GM23248 (cell line): ENCODE results near the gene CDH13. TPM values are rescaled to one million over a fixed set of nuclear protein-coding genes. Genes with fewer than 3 reads are reported as not detected.
A peak's percentile ranks its signal among the peaks of the same experiment; 100 is the strongest.

Experiments
- DNase-seq: peaks from one replicate; pipeline ENCODE4 v3.0.0-alpha.2; 2015
- H2AFZ ChIP-seq: fragments of 200-600 bp; sonication (generic); 2 replicates; pipeline ENCODE4 v1.6.1; 2016; ENCODE audit warnings: antibody characterized with exemption
- H3F3A ChIP-seq: fragments of 200-600 bp; sonication (generic); 2 replicates; pipeline ENCODE4 v1.6.1; 2016; ENCODE audit warnings: mild to moderate bottlenecking, antibody characterized with exemption, mixed run types; ENCODE audit not compliant: insufficient read depth
- H3K27ac ChIP-seq: fragments of 200-600 bp; sonication (generic); 2 replicates; pipeline ENCODE4 v1.5.1; 2016; ENCODE audit warnings: mild to moderate bottlenecking
- H3K27me3 ChIP-seq: fragments of 200-600 bp; sonication (generic); replicated peaks from 2 replicates; pipeline ENCODE4 v1.6.1; 2016; ENCODE audit warnings: mild to moderate bottlenecking; ENCODE audit not compliant: insufficient read depth
- H3K36me3 ChIP-seq: fragments of 200-600 bp; sonication (generic); 2 replicates; pipeline ENCODE4 v1.6.1; 2016; ENCODE audit warnings: low read depth, mild to moderate bottlenecking
- H3K4me1 ChIP-seq: fragments of 200-600 bp; sonication (generic); 2 replicates; pipeline ENCODE4 v1.6.1; 2016; ENCODE audit warnings: mild to moderate bottlenecking; ENCODE audit not compliant: insufficient read depth
- H3K4me2 ChIP-seq: fragments of 200-600 bp; sonication (generic); one replicate; pipeline ENCODE4 v1.6.1; 2016; ENCODE audit warnings: mild to moderate bottlenecking; ENCODE audit not compliant: unreplicated experiment
- H3K4me3 ChIP-seq: fragments of 200-600 bp; sonication (generic); 2 replicates; pipeline ENCODE4 v1.5.1; 2016; ENCODE audit warnings: mild to moderate bottlenecking
- H3K79me2 ChIP-seq: fragments of 200-600 bp; sonication (generic); 2 replicates; pipeline ENCODE4 v1.6.1; 2016; ENCODE audit warnings: mild to moderate bottlenecking; ENCODE audit not compliant: insufficient read depth
- H3K9ac ChIP-seq: fragments of 200-600 bp; sonication (generic); 2 replicates; pipeline ENCODE4 v1.6.1; 2016; ENCODE audit warnings: mild to moderate bottlenecking
- H3K9me2 ChIP-seq: fragments of 200-600 bp; sonication (generic); 2 replicates; pipeline ENCODE4 v1.6.1; 2016; ENCODE audit warnings: mixed run types, mild to moderate bottlenecking, moderate library complexity; ENCODE audit not compliant: insufficient read depth
- H3K9me3 ChIP-seq: fragments of 200-600 bp; sonication (generic); one replicate; pipeline ENCODE4 v1.6.1; 2017; ENCODE audit warnings: low read depth
- H4K20me1 ChIP-seq: fragments of 200-600 bp; sonication (generic); 2 replicates; pipeline ENCODE4 v1.6.0; 2016; ENCODE audit not compliant: insufficient read depth
- EZH2 ChIP-seq: fragments of 200-600 bp; sonication (generic); IDR thresholded peaks from 2 replicates; pipeline ENCODE4 v1.6.1; 2018; ENCODE audit warnings: antibody characterized with exemption, mild to moderate bottlenecking; ENCODE audit not compliant: insufficient read depth, poor library complexity, severe bottlenecking
- EZH2phosphoT487 ChIP-seq: fragments of 200-600 bp; sonication (generic); IDR thresholded peaks from 2 replicates; pipeline ENCODE4 v1.6.1; 2018; ENCODE audit warnings: antibody characterized with exemption, moderate library complexity, mild to moderate bottlenecking, low read depth; ENCODE audit not compliant: insufficient read depth
- WGBS, 2 experiments: methylation state at CpG; one replicate each; pipeline ENCODE4 v1.1.6; 2015 to 2017; ENCODE audit warnings: low lambda C conversion rate in 2 of 2, low coverage in 1 of 2; ENCODE audit errors: missing lambda C conversion rate in 2 of 2; 5-methylcytosine and 5-hydroxymethylcytosine counted together
- in situ Hi-C: fragments of 300-500 bp; cut with MboI; formaldehyde crosslinking; loops from 2 replicates; pipeline ENCODE4 v1.15.0; 2020
- polyA plus RNA-seq: library from polyadenylated mRNA; unstranded; fragments of >200 nt; fragmentation: Nextera tagmentation; extraction: Ambion mirVana; gene quantifications from 2 replicates; pipeline ENCODE4 v1.2.1, GENCODE V29; 2016
- total RNA-seq: library from RNA; depleted of rRNA; stranded (reverse); fragments of >200 nt; shearing (Covaris generic); gene quantifications from 2 replicates; pipeline ENCODE4 v1.2.3, GENCODE V29; 2014

CDH13 gene
- total and polyA plus RNA-seq, 2 experiments from 2014 or later = 51.0 to 52.8 TPM

DNA sequence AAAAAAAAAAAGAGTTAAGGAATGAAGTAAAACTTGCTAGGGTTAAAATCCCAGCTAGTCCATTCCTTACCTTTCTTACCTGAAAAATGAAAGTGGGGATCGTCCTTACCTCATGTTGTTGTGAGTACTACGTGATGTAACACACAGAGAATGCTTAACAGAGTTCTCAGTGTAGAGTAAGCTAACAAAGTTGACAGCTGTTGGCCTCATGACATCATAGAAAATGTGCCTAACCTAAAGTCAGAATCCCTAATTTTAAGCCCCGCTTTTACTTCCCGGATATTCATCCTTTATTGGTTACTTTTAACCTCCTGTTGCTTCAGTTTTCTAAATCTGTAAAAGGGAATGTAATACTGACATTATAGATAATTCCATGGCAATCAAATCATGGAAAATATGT, 675.2 kb downstream of the CDH13 start:
- H3K4me1 ChIP-seq = peaks cover 18% of the 10 kb centered on the region
- H3K79me2 ChIP-seq = no peaks in the 10 kb centered on the region
- H2AFZ ChIP-seq = no peak overlapping the region
- H3K9me3 ChIP-seq = no peaks in the 10 kb centered on the region
- in situ Hi-C loops = no loop called here
- no peaks in the 10 kb centered on the region for H3K27me3 ChIP-seq
- no peak overlapping the region for H3K4me3 ChIP-seq
- no peaks in the 10 kb centered on the region for H3K9me2 ChIP-seq
- no peaks in the 10 kb centered on the region for H3K36me3 ChIP-seq
- TF ChIP-seq EZH2phosphoT487 (no peak), EZH2 (no peak)
- 38 to 45% methylated on average over 4 of the region's 4 CpGs for WGBS, 2 experiments
- no peak overlapping the region for H3K9ac ChIP-seq
- peak; percentile 28 for DNase-seq
- no peaks in the 10 kb centered on the region for H4K20me1 ChIP-seq
- no peak overlapping the region for H3K27ac ChIP-seq
- H3K4me2 ChIP-seq = no peak overlapping the region
- peaks cover 20% of the 10 kb centered on the region for H3F3A ChIP-seq

DNA sequence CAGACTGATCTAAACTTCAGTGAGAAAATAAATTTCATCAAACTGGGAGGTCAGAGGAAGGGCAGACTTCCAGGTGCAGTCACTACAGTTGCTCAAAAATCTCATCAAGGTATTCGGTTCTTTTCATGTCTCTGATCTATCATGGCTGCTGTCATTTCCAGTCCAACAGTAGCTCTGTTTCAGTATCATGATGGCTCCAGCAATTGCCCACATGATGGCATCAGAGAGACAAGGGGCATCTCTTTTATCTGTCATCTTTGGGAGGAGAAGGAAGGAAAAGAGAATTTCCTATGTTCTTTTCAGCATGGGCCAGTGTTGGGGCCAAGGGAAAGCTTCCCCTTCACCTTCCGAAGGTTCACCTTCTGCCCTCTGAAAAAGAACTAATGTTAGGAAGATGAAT, 676.1 kb downstream of the CDH13 start:
- H3K36me3 ChIP-seq = no peaks in the 10 kb centered on the region
- 80 to 88% methylated on average over 2 of the region's 2 CpGs for WGBS, 2 experiments
- no peaks in the 10 kb centered on the region for H3K27me3 ChIP-seq
- H2AFZ ChIP-seq = no peak overlapping the region
- no peak overlapping the region for H3K4me2 ChIP-seq
- in situ Hi-C loops = no loop called here
- H3K4me3 ChIP-seq = no peak overlapping the region
- H3F3A ChIP-seq = peaks cover 20% of the 10 kb centered on the region
- no peak overlapping the region for H3K9ac ChIP-seq
- H3K9me2 ChIP-seq = no peaks in the 10 kb centered on the region
- peaks cover 18% of the 10 kb centered on the region for H3K4me1 ChIP-seq
- no peak for DNase-seq
- H4K20me1 ChIP-seq = no peaks in the 10 kb centered on the region
- no peaks in the 10 kb centered on the region for H3K79me2 ChIP-seq
- no peaks in the 10 kb centered on the region for H3K9me3 ChIP-seq
- no peak overlapping the region for H3K27ac ChIP-seq
- no peak for TF ChIP-seq EZH2
- TF ChIP-seq EZH2phosphoT487 = no peak

DNA sequence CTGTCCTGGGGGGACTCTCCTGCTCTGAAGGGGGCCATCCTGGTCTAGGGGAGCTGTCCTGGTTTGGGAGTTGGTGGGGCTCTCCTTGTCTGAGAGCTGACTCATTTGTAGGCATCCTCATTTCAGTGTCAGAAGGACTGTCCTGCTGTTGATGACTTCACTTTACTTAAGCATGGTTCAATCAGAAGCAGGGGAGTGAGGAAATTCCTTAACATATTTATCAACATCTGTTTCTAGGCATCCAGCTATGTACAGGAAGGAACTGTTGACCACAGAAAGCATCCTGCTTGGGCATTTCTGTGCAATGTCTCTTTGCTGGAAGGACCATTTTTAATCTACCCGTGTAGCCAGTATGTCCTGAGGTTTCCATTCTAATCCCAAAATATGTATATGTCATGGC, 678.3 kb downstream of the CDH13 start:
- Histone ChIP-seq H2AFZ (no peak overlapping the region), H3K36me3 (no peaks in the 10 kb centered on the region), H3K9ac (no peak overlapping the region), H3K27ac (peak overlapping the region; percentile 47), H3K4me2 (peak overlapping the region; percentile 70), H3K9me3 (no peaks in the 10 kb centered on the region), H3K79me2 (no peaks in the 10 kb centered on the region), H3K4me1 (peaks cover 18% of the 10 kb centered on the region), H4K20me1 (no peaks in the 10 kb centered on the region), H3K27me3 (no peaks in the 10 kb centered on the region), H3K9me2 (no peaks in the 10 kb centered on the region), H3K4me3 (no peak overlapping the region), H3F3A (peaks cover 20% of the 10 kb centered on the region)
- peak; percentile 93 for DNase-seq
- in situ Hi-C loops = no loop called here
- TF ChIP-seq EZH2phosphoT487 (0 out of 2 replicates have a peak, but pooled peaks have one; percentile 39), EZH2 (no peak)
- 4 to 7% methylated on average over 1 of the region's 1 CpG for WGBS, 2 experiments

DNA sequence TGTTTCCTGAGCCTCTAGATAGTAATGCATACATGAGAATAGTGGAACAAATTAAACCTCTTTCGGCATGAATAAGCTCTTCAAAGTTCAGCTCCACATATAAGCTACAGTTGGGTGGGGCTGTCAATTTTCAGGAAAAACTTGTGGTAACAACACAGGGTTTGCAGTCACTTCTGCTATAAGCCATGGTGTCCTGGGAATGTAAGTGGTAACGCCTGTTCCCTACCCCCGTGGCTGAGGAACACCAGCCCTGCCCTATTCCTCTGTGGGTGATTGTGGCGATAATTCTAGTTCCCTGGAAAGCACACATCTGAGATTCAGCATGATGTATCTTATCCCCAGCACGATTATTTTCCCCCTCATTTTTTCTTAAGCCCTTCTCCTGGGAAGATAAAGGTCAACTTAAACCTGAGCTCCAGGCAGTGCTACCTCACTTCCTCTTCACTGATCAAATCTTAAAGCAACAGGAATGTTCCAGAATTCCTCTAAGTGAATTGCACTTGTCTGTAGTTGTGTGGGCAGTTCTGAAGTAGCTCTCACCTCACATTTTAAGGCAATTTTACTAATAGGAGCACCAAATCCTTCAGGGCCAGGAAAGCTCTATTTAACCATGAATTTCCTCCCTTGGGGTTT, 680.3 kb downstream of the CDH13 start:
- peaks cover 20% of the 10 kb centered on the region for H3F3A ChIP-seq
- H3K79me2 ChIP-seq = no peaks in the 10 kb centered on the region
- no peaks in the 10 kb centered on the region for H3K36me3 ChIP-seq
- H3K4me1 ChIP-seq = peaks cover 14% of the 10 kb centered on the region
- no peak overlapping the region for H3K9ac ChIP-seq
- H3K27ac ChIP-seq = no peak overlapping the region
- no peaks in the 10 kb centered on the region for H4K20me1 ChIP-seq
- H3K4me3 ChIP-seq = no peak overlapping the region
- H3K4me2 ChIP-seq = no peak overlapping the region
- DNase-seq = no peak
- no peaks in the 10 kb centered on the region for H3K9me2 ChIP-seq
- H3K9me3 ChIP-seq = no peaks in the 10 kb centered on the region
- no peaks in the 10 kb centered on the region for H3K27me3 ChIP-seq
- no peak for TF ChIP-seq EZH2phosphoT487
- no peak for TF ChIP-seq EZH2
- no peak overlapping the region for H2AFZ ChIP-seq
- 83 to 84% methylated on average over 5 of the region's 5 CpGs for WGBS, 2 experiments
- in situ Hi-C loops = no loop called here

DNA sequence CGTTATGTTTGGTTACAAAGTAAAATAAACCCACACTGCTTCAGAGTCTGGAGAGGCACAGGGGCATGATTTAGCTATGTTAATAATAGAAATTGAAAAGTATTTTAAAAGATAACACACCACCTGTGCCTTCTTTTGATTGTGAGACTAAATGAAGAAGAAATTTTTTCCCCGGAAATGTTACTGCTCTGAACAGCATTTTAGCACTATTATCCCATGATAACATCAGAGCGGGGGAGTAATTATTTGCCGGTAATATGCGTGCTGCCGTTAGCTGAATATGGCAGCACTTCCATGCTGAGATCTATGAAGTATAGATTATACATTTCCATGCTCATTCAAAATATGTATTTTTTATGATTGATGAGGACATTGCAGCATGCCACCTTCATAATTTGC, 680.8 kb downstream of the CDH13 start:
- Histone ChIP-seq H3K4me1 (peaks cover 14% of the 10 kb centered on the region), H3F3A (peaks cover 20% of the 10 kb centered on the region)
- in situ Hi-C loops = no loop called here

More for the DNA sequence above, 680.8 kb downstream of the CDH13 start:
- Histone ChIP-seq H3K9me3 (no peaks in the 10 kb centered on the region), H3K27me3 (no peaks in the 10 kb centered on the region), H3K79me2 (no peaks in the 10 kb centered on the region), H3K27ac (no peak overlapping the region), H4K20me1 (no peaks in the 10 kb centered on the region), H3K4me3 (no peak overlapping the region), H3K9ac (no peak overlapping the region), H2AFZ (no peak overlapping the region), H3K9me2 (no peaks in the 10 kb centered on the region), H3K36me3 (no peaks in the 10 kb centered on the region), H3K4me2 (no peak overlapping the region)
- no peak for TF ChIP-seq EZH2
- TF ChIP-seq EZH2phosphoT487 = no peak
- WGBS, 2 experiments = 93% methylated on average over 6 of the region's 6 CpGs
- no peak for DNase-seq
